GM20000 (cell line): ENCODE results near the gene C16orf96.

ENCODE experiments used
- DNase-seq: peaks from one replicate; pipeline ENCODE4 v3.0.0; 2012; ENCODE audit warnings: low spot score
- CTCF ChIP-seq: IDR thresholded peaks from 2 replicates; pipeline ENCODE4 v1.5.1; 2012; ENCODE audit warnings: mild to moderate bottlenecking, control low read depth; ENCODE audit errors: extremely low read depth, missing control alignments

Gene C16orf96

GRCh38 chr16:4647644-4647980, 91.5 kb downstream of the C16orf96 start:
- no peak for DNase-seq
- TF ChIP-seq CTCF: no peak

- DNase-seq: no peak
- no peak for TF ChIP-seq CTCF
These were observed 92.8 kb downstream of the C16orf96 start for GRCh38 chr16:4648917-4649316.

- DNase-seq: no peak
- TF ChIP-seq CTCF: no peak
These were observed 93.8 kb downstream of the C16orf96 start for GRCh38 chr16:4649744-4650442.
